Central memory CD8-positive, alpha-beta T cell (primary cell): Measurements from ENCODE around the gene DPYSL4.
A peak's percentile ranks its signal among the peaks of the same experiment; 100 is the strongest.

ENCODE experiments used
- ATAC-seq: fragments of 150-1000 bp; cut with Tn5 transposase; replicated peaks from 2 replicates; pipeline ENCODE4 v1.10.0; 2022; ENCODE audit warnings: mild to moderate bottlenecking, moderate FRiP score, moderate number of reproducible peaks; ENCODE audit not compliant: poor library complexity, severe bottlenecking; ENCODE audit errors: extremely low read depth
- DNase-seq, 2 donors: peaks; one replicate each; pipeline ENCODE4 v3.0.0; 2021; ENCODE audit warnings: low spot score in 2 of 2
- H3K27ac Mint-ChIP-seq: one replicate; pipeline ENCODE4 v1.8.0; 2022; ENCODE audit warnings: low read depth, mild to moderate bottlenecking, moderate library complexity, mixed read lengths
- H3K27me3 Mint-ChIP-seq: one replicate; pipeline ENCODE4 v1.8.0; 2022; ENCODE audit warnings: mixed read lengths
- H3K36me3 Mint-ChIP-seq: one replicate; pipeline ENCODE4 v1.8.0; 2022; ENCODE audit warnings: mild to moderate bottlenecking, moderate library complexity, mixed read lengths; ENCODE audit not compliant: insufficient read depth
- H3K4me1 Mint-ChIP-seq: one replicate; pipeline ENCODE4 v1.8.0; 2022; ENCODE audit warnings: mixed read lengths
- H3K4me3 Mint-ChIP-seq: one replicate; pipeline ENCODE4 v1.8.0; 2022; ENCODE audit warnings: mild to moderate bottlenecking, moderate library complexity, mixed read lengths
- H3K9me3 Mint-ChIP-seq: one replicate; pipeline ENCODE4 v1.8.0; 2022; ENCODE audit warnings: mixed read lengths

Gene DPYSL4

GRCh38 chr10:132170561-132171361, 16.0 kb upstream of the DPYSL4 start:
- H3K36me3 Mint-ChIP-seq, result peaks cover 2% of the 10 kb centered on the region
- no peak for ATAC-seq
- peaks cover 8% of the 10 kb centered on the region for H3K4me1 Mint-ChIP-seq
- peaks cover 7% of the 10 kb centered on the region for H3K9me3 Mint-ChIP-seq
- no peak overlapping the region for H3K4me3 Mint-ChIP-seq
- H3K27me3 Mint-ChIP-seq, result peaks cover 11% of the 10 kb centered on the region
- no peak for DNase-seq
- no peak overlapping the region for H3K27ac Mint-ChIP-seq

DNA sequence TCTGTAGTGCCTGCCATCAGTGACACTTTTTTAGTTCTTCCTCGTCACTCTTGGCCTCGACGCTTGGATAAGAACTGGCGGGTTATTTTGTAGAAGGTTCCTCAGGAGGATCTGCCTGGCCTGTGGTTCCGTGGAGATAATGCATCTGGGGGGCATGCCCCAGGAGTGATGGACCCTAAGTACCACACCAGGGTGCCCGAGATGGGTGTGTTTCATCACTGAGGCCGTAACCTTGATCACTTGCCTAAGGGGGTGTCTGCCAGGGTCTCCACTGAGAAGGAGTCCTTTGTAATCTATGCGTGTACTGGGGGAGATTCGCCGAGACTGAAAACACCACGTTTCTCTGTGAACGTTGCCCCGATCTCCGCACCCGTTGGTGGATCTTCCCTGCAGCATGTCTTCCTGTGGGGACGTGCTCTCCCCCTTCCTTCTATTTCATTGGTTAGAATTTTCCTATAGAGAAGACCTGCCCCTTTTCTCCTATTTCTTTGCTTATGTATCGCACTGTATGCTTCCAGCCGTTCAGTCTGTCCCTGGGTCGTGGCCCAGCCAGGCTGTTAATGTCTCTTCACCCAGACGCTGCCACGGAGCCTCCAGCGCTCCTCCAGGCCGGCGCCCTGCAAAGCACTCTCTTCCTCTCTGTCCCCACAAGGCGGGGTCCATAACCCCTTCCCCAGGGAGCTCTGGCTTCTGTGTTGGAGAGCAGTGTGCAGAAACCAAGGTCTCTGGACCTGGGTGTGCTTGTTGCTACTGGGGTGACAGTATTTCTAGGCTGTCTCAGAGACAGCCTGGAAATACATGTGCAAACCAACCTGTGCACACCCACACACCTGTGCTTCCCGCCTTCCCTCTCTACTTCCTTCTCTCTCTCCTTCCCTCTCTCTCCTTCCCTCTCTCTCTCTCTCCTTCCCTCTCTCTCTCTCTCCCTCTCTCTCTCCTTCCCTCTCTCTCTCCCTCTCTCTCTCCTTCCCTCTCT, 14.4 kb upstream of the DPYSL4 start:
- Mint-ChIP-seq H3K27ac (peak overlapping the region; percentile 88), H3K4me3 (no peak overlapping the region), H3K4me1 (peaks cover 8% of the 10 kb centered on the region), H3K27me3 (peaks cover 15% of the 10 kb centered on the region), H3K36me3 (peaks cover 2% of the 10 kb centered on the region), H3K9me3 (peaks cover 7% of the 10 kb centered on the region)
- no peak for ATAC-seq
- DNase-seq, result no peak

DNA sequence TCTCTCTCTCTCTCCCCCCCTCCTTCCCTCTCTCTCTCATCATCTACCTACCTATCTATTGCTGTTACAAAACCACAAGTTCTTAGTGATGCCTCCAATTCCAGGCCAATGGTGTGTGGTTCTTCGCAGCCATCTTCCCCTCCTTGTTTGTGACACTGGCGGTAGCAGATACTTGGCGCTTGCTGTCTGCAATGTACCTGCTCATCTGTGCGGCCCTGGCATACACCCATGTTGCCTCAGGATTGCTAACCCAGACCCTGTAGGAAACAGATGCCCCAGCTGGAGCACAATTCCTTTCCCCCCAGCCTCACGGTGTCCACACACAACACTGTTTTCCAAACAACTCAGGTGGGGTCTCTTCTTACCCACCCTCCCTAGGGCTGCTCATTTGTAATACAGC, 13.6 kb upstream of the DPYSL4 start:
- no peak for DNase-seq
- H3K4me3 Mint-ChIP-seq, result no peak overlapping the region
- H3K9me3 Mint-ChIP-seq, result peaks cover 7% of the 10 kb centered on the region
- H3K36me3 Mint-ChIP-seq, result peaks cover 3% of the 10 kb centered on the region
- no peak for ATAC-seq
- peak overlapping the region; percentile 88 for H3K27ac Mint-ChIP-seq
- H3K4me1 Mint-ChIP-seq, result peaks cover 8% of the 10 kb centered on the region
- H3K27me3 Mint-ChIP-seq, result peaks cover 23% of the 10 kb centered on the region

GRCh38 chr10:132174237-132174636, 12.5 kb upstream of the DPYSL4 start:
- Mint-ChIP-seq H3K9me3 (peaks cover 7% of the 10 kb centered on the region), H3K27ac (peak overlapping the region; percentile 88), H3K36me3 (peaks cover 3% of the 10 kb centered on the region), H3K4me3 (no peak overlapping the region), H3K27me3 (peaks cover 31% of the 10 kb centered on the region), H3K4me1 (peaks cover 8% of the 10 kb centered on the region)
- ATAC-seq, result no peak
- no peak for DNase-seq

DNA sequence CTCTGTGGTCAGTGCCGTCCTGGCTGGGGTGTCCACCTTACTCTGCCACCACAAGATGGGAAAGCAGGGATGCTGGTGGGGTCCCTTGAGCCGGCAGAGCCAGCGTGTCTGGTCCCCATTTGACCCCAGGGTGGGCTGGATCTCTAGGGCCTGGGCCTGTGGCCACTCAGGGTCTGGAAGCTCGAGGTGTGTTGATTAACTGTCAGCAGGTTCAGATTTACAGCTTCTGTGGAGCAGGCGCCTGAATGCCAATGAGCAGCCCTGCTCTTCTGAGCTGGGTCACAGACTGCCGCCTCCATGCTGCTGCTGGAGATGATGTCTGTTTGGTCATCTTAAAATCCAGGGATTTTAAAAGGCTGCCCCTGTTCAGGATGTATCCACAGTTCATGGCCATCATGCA, 11.3 kb upstream of the DPYSL4 start:
- H3K4me1 Mint-ChIP-seq, result peaks cover 8% of the 10 kb centered on the region
- H3K27ac Mint-ChIP-seq, result no peak overlapping the region
- no peak for DNase-seq
- peaks cover 3% of the 10 kb centered on the region for H3K36me3 Mint-ChIP-seq
- ATAC-seq, result no peak
- peaks cover 36% of the 10 kb centered on the region for H3K27me3 Mint-ChIP-seq
- no peak overlapping the region for H3K4me3 Mint-ChIP-seq
- H3K9me3 Mint-ChIP-seq, result peaks cover 7% of the 10 kb centered on the region

- Mint-ChIP-seq H3K4me1 (peaks cover 8% of the 10 kb centered on the region), H3K9me3 (peaks cover 7% of the 10 kb centered on the region), H3K27ac (no peak overlapping the region), H3K27me3 (peaks cover 36% of the 10 kb centered on the region), H3K36me3 (peaks cover 3% of the 10 kb centered on the region), H3K4me3 (no peak overlapping the region)
- no peak for DNase-seq
- ATAC-seq, result no peak
These were observed 10.7 kb upstream of the DPYSL4 start for GRCh38 chr10:132175907-132176581.

- Mint-ChIP-seq H3K27ac (no peak overlapping the region), H3K4me3 (no peak overlapping the region), H3K4me1 (peaks cover 8% of the 10 kb centered on the region), H3K9me3 (peaks cover 7% of the 10 kb centered on the region), H3K27me3 (peaks cover 36% of the 10 kb centered on the region), H3K36me3 (peaks cover 3% of the 10 kb centered on the region)
- ATAC-seq (no peak), DNase-seq (no peak)
These were observed 9.9 kb upstream of the DPYSL4 start for GRCh38 chr10:132176623-132177500.

GRCh38 chr10:132178046-132178445, 8.7 kb upstream of the DPYSL4 start:
- peaks cover 45% of the 10 kb centered on the region for H3K27me3 Mint-ChIP-seq
- no peak for DNase-seq
- H3K9me3 Mint-ChIP-seq, result peaks cover 7% of the 10 kb centered on the region
- H3K4me3 Mint-ChIP-seq, result no peak overlapping the region
- ATAC-seq, result no peak
- no peak overlapping the region for H3K27ac Mint-ChIP-seq
- H3K4me1 Mint-ChIP-seq, result peaks cover 7% of the 10 kb centered on the region
- peaks cover 3% of the 10 kb centered on the region for H3K36me3 Mint-ChIP-seq

DNA sequence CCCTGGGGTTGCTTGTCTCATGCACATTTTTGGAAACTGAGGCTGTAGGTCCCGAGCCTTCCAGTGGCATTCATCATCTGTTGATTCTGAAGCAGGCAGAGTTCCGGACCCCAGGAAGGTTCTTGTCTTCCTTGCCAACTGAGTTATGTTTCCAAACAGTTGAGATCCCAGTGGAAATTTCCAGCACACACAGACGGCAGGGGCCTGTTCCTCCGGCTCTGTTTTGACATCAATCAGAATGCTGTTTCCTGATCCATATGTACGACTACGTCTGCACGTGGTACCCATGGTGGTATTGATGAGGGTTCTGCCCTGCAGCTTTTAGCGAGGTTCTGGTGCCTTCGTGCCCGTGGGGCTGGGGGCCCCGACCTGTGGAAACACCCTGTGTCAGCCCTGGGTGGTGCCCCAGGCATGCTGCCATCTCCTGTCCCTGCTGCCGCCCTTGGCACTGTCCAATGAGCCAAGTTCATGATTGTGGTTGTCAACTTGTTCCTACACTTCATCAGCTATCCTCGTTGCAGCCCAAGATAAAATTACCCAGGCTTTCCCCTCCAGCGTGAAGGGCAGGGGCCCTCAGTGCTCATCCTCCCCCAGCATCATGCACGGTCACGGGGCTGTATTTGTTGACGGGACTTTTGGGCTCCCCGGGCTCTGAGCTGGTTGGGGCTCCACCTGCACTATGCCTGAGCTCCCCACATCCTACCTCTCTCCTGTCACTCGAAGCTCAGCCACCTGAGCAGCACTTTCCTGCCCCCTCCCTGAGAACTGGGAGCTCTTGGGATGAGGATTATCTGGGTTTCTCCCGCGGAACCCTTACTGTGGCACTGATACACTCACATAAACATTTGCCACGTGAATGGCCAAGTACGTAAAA, 7.8 kb upstream of the DPYSL4 start:
- H3K4me3 Mint-ChIP-seq, result no peak overlapping the region
- H3K9me3 Mint-ChIP-seq, result no peaks in the 10 kb centered on the region
- peaks cover 54% of the 10 kb centered on the region for H3K27me3 Mint-ChIP-seq
- H3K27ac Mint-ChIP-seq, result no peak overlapping the region
- H3K4me1 Mint-ChIP-seq, result no peaks in the 10 kb centered on the region
- no peak for ATAC-seq
- no peak for DNase-seq
- peaks cover 2% of the 10 kb centered on the region for H3K36me3 Mint-ChIP-seq

GRCh38 chr10:132179551-132180392, 7.0 kb upstream of the DPYSL4 start:
- Mint-ChIP-seq H3K9me3 (no peaks in the 10 kb centered on the region), H3K27ac (no peak overlapping the region), H3K36me3 (peaks cover 2% of the 10 kb centered on the region), H3K27me3 (peaks cover 62% of the 10 kb centered on the region), H3K4me3 (no peak overlapping the region), H3K4me1 (peaks cover 1% of the 10 kb centered on the region)
- ATAC-seq, result no peak
- no peak for DNase-seq
